Calu3 (cell line): Measurements from ENCODE around the gene CCDC6. TPM values are rescaled to one million over a fixed set of nuclear protein-coding genes. Genes with fewer than 3 reads are reported as not detected.
"Not testable (repeated sequence)": the region's sequence is repeated elsewhere in the genome, so short reads cannot be mapped to it uniquely, and the experiment has no call there.

Experiments used
- BruUV-seq: library from RNA; stranded (reverse); fragments of 400-500 nt; replicated peaks from 2 replicates; lab custom pipeline; 2021; lab: Mats Ljungman, UMichigan
- CTCF ChIA-PET: fragments of 300-600 bp; sonication (Branson Sonifier 250); formaldehyde crosslinking; loops from one replicate; lab custom pipeline; 2022; ENCODE audit warnings: antibody characterized with exemption; lab: Charles Lee
- DNase-seq: peaks from one replicate; pipeline ENCODE4 v3.0.0; 2022
- H3K27ac Mint-ChIP-seq: one replicate; pipeline ENCODE4 v1.8.0; 2022; ENCODE audit warnings: mixed read lengths; ENCODE audit not compliant: unreplicated experiment
- H3K27me3 Mint-ChIP-seq: one replicate; pipeline ENCODE4 v1.8.0; 2022; ENCODE audit warnings: mixed read lengths; ENCODE audit not compliant: unreplicated experiment
- H3K36me3 Mint-ChIP-seq: one replicate; pipeline ENCODE4 v1.8.0; 2022; ENCODE audit warnings: mild to moderate bottlenecking, moderate library complexity, mixed read lengths; ENCODE audit not compliant: insufficient read depth, unreplicated experiment
- H3K4me1 Mint-ChIP-seq: one replicate; pipeline ENCODE4 v1.8.0; 2022; ENCODE audit warnings: mild to moderate bottlenecking, low read depth, mixed read lengths; ENCODE audit not compliant: unreplicated experiment
- H3K4me3 Mint-ChIP-seq: one replicate; pipeline ENCODE4 v1.8.0; 2022; ENCODE audit warnings: mild to moderate bottlenecking, low read depth, moderate library complexity, mixed read lengths; ENCODE audit not compliant: unreplicated experiment
- H3K9me3 Mint-ChIP-seq: one replicate; pipeline ENCODE4 v1.8.0; 2022; ENCODE audit warnings: low read depth, mixed read lengths; ENCODE audit not compliant: unreplicated experiment
- intact Hi-C: fragments of 100-400 bp; cut with micrococcal nuclease; formaldehyde crosslinking; loops from one replicate; pipeline ENCODE4 v1.10.0; 2022; ENCODE audit not compliant: unreplicated experiment
- total RNA-seq: library from RNA; stranded (reverse); gene quantifications from 2 replicates; pipeline ENCODE4 v1.2.3, GENCODE V29; 2022
- TF ChIP-seq, protein P1 (sequence below): fragments of 200-600 bp; IDR thresholded peaks from one replicate; pipeline ENCODE4 v1.8.0; 2022; ENCODE audit warnings: antibody characterized with exemption; ENCODE audit not compliant: unreplicated experiment

CCDC6 gene
- total RNA-seq, 1 experiment from 2014 or later: 115 TPM

DNA sequence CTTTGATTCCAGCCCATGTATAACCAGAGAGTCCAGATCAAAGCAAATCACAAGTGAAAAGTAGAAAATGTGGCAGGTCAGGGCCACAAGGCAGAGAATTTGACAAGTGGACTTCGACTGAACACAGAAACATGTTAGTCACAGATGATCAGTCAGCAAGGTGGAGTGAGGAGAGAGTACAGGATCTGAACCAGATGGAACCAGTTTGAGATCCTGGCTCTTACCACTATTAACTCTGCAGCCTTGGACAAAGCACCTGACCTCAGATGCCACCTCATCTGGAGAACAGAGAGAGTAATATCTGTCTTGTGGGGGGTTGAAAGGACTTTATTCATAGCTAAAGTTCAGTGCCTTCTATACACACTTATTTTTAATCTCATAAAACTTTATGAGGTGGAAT is 157.5 kb downstream of the CCDC6 start:
- Mint-ChIP-seq H3K4me3 (no peak overlapping the region), H3K27ac (no peak overlapping the region), H3K36me3 (no peaks in the 10 kb centered on the region), H3K27me3 (peaks cover 46% of the 10 kb centered on the region), H3K9me3 (no peaks in the 10 kb centered on the region), H3K4me1 (no peaks in the 10 kb centered on the region)
- CTCF ChIA-PET: no interaction called here
- TF ChIP-seq, protein P1, sequence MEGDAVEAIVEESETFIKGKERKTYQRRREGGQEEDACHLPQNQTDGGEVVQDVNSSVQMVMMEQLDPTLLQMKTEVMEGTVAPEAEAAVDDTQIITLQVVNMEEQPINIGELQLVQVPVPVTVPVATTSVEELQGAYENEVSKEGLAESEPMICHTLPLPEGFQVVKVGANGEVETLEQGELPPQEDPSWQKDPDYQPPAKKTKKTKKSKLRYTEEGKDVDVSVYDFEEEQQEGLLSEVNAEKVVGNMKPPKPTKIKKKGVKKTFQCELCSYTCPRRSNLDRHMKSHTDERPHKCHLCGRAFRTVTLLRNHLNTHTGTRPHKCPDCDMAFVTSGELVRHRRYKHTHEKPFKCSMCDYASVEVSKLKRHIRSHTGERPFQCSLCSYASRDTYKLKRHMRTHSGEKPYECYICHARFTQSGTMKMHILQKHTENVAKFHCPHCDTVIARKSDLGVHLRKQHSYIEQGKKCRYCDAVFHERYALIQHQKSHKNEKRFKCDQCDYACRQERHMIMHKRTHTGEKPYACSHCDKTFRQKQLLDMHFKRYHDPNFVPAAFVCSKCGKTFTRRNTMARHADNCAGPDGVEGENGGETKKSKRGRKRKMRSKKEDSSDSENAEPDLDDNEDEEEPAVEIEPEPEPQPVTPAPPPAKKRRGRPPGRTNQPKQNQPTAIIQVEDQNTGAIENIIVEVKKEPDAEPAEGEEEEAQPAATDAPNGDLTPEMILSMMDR: no peak
- DNase-seq: no peak
- intact Hi-C loops: no loop called here
- no TSS peak for BruUV-seq

DNA sequence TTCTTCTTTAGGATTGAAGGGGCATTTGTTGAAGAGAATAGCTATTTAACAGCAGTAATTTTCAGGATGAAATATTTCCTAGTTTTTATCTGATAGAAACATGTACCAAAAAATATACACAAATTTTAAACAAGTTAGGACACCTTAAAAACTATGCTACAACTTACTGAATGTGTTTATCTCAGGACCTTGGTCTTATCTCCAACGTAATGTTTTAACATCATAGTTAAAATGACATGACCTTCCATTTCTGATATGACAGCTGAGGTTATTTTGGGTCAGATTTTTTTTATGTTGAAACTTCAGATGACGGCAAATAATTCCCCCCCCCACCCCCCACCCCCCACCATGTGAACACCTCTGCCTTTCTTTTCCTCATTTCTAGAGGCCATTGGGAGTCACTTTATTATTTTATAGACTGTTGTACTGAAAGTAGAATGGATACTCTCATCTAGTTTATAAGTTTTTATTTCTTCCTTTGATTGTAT is 161.1 kb downstream of the CCDC6 start:
- no peaks in the 10 kb centered on the region for H3K36me3 Mint-ChIP-seq
- CTCF ChIA-PET: no interaction called here

DNA sequence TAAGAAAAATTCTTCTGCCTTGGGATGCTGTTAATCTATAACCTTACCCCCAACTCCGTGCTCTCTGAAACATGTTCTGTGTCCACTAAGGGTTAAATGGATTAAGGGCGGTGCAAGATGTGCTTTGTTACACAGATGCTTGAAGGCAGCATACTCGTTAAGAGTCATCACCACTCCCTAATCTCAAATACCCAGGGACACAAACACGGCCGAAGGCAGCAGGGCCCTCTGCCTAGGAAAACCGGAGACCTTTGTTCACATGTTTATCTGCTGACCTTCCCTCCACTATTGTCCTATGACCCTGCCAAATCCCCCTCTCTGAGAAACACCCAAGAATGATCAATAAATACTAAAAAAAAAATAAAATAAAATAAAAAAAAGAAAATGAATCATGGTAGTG is 161.6 kb downstream of the CCDC6 start:
- H3K27me3 Mint-ChIP-seq, H3K27ac Mint-ChIP-seq, H3K4me3 Mint-ChIP-seq, DNase-seq, H3K36me3 Mint-ChIP-seq, CTCF ChIA-PET, intact Hi-C loops, H3K9me3 Mint-ChIP-seq, BruUV-seq, H3K4me1 Mint-ChIP-seq: not testable (repeated sequence)

More for the DNA sequence above, 161.1 kb downstream of the CCDC6 start:
- Mint-ChIP-seq H3K4me1 (no peaks in the 10 kb centered on the region), H3K4me3 (no peak overlapping the region), H3K27ac (no peak overlapping the region), H3K27me3 (peaks cover 14% of the 10 kb centered on the region), H3K9me3 (no peaks in the 10 kb centered on the region)
- no TSS peak for BruUV-seq
- no peak for DNase-seq
- TF ChIP-seq, protein P1: no peak
- intact Hi-C loops: no loop called here

DNA sequence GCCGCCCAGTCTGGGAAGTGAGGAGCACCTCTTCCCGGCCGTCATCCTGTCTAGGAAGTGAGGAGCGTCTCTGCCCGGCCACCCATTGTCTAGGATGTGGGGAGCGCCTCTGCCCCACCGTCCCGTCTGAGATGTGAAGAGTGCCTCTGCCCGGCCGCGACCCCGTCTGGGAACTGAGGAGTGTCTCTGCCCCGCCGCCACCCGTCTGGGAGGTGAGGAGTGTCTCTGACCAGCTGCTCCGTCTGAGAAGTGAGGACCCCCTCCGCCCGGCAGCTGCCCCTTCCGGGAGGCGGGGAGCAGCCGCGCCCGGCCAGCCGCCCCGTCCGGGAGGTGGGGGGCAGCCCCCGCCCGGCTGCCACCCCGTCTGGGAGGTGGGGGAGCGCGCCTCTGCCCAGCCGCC is 162.2 kb downstream of the CCDC6 start:
- BruUV-seq, H3K36me3 Mint-ChIP-seq, H3K27ac Mint-ChIP-seq, H3K4me3 Mint-ChIP-seq, H3K4me1 Mint-ChIP-seq, DNase-seq, intact Hi-C loops, H3K9me3 Mint-ChIP-seq, H3K27me3 Mint-ChIP-seq, CTCF ChIA-PET: not testable (repeated sequence)

DNA sequence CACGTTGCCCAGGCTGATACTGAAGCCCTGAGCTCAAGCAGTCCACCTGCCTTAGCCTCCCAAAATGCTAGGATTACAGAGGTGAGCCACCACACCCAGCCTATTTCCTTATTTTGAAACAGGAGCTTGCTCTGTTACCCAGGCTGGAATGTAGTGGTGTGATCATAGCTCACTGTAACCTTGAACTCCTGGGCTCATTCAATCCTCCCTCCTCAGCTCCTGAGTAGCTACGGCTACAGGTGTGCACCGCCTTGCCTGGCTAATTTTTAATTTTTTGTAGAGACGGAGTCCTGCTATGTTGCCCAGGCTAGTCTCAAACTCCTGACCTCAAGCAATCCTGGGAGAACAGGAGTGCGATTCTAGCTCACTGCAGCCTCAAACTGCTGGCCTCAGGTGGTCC is 164.8 kb downstream of the CCDC6 start:
- TF ChIP-seq, protein P1: no peak
- Mint-ChIP-seq H3K36me3 (no peaks in the 10 kb centered on the region), H3K4me3 (no peak overlapping the region), H3K27ac (no peak overlapping the region), H3K9me3 (no peaks in the 10 kb centered on the region), H3K4me1 (no peaks in the 10 kb centered on the region), H3K27me3 (no peaks in the 10 kb centered on the region)
- BruUV-seq: no TSS peak
- DNase-seq: no peak
- intact Hi-C loops: no loop called here
- CTCF ChIA-PET: no interaction called here
